Liver (tissue), 9 donors: ENCODE data around the gene SLC24A4. TPM values are rescaled to one million over a fixed set of nuclear protein-coding genes. Genes with fewer than 3 reads are reported as not detected.

ENCODE experiments used
- DNase-seq: peaks from one replicate; pipeline ENCODE4 v3.0.0-alpha.2; 2017; ENCODE audit warnings: low spot score
- H3K27ac ChIP-seq, 2 donors: one replicate each; pipeline ENCODE4 v1.7.0; 2013; ENCODE audit warnings: inconsistent platforms in 2 of 2, low read length in 2 of 2, control low read depth in 1 of 2, low read depth in 1 of 2, mild to moderate bottlenecking in 1 of 2
- H3K27me3 ChIP-seq, 4 donors: one replicate each; pipeline versions ENCODE4 v1.6.1 to v1.7.0; 2013; ENCODE audit warnings: low read length in 3 of 4, inconsistent platforms in 1 of 4, mild to moderate bottlenecking in 1 of 4, moderate library complexity in 1 of 4; ENCODE audit not compliant: control insufficient read depth in 4 of 4, insufficient read depth in 4 of 4
- H3K36me3 ChIP-seq, 4 donors: one replicate each; pipeline versions ENCODE4 v1.6.1 to v1.7.0; 2013; ENCODE audit warnings: low read length in 3 of 4, mild to moderate bottlenecking in 3 of 4, low read depth in 1 of 4, moderate library complexity in 1 of 4; ENCODE audit not compliant: control insufficient read depth in 4 of 4, insufficient read depth in 3 of 4
- H3K4me1 ChIP-seq, 4 donors: one replicate each; pipeline versions ENCODE4 v1.6.1 to v1.7.0; 2013; ENCODE audit warnings: low read length in 3 of 4, mild to moderate bottlenecking in 3 of 4, moderate library complexity in 1 of 4; ENCODE audit not compliant: control insufficient read depth in 4 of 4, insufficient read depth in 4 of 4
- H3K4me3 ChIP-seq, 3 donors: one replicate each; pipeline versions ENCODE4 v1.6.1 to v1.7.0; 2013; ENCODE audit warnings: low read length in 3 of 3, control low read depth in 1 of 3, low read depth in 1 of 3, mild to moderate bottlenecking in 1 of 3
- H3K9ac ChIP-seq, 2 donors: one replicate each; pipeline ENCODE4 v1.7.0; 2013; ENCODE audit warnings: low read length in 2 of 2, mild to moderate bottlenecking in 2 of 2, moderate library complexity in 2 of 2, control low read depth in 1 of 2, low read depth in 1 of 2
- H3K9me3 ChIP-seq, 4 donors: one replicate each; pipeline versions ENCODE4 v1.6.1 to v1.7.0; 2013; ENCODE audit warnings: low read length in 3 of 4; ENCODE audit not compliant: control insufficient read depth in 4 of 4
- CTCF ChIP-seq: fragments of 150-350 bp; IDR thresholded peaks from 2 replicates; pipeline ENCODE4 v1.5.1; 2017; ENCODE audit warnings: improper control_type of control experiment, low read depth, low read length; ENCODE audit not compliant: missing input control
- EGR1 ChIP-seq, 2 donors: IDR thresholded peaks; 2 replicates each; pipeline ENCODE4 v1.6.1; 2016 to 2018; ENCODE audit warnings: antibody characterized with exemption in 2 of 2, low read depth in 2 of 2
- FOXA1 ChIP-seq: IDR thresholded peaks from 2 replicates; pipeline ENCODE4 v1.6.1; 2016; ENCODE audit warnings: antibody characterized with exemption
- FOXA2 ChIP-seq: IDR thresholded peaks from 2 replicates; pipeline ENCODE4 v1.6.1; 2016; ENCODE audit warnings: antibody characterized with exemption
- HNF4A ChIP-seq, 2 donors: conservative IDR thresholded peaks; 2 replicates each; pipeline ENCODE4 v1.6.1; 2016; ENCODE audit warnings: antibody characterized with exemption in 2 of 2, mild to moderate bottlenecking in 2 of 2
- HNF4G ChIP-seq: IDR thresholded peaks from 2 replicates; pipeline ENCODE4 v1.6.1; 2016; ENCODE audit warnings: antibody characterized with exemption
- JUND ChIP-seq, 2 donors: IDR thresholded peaks; 2 replicates each; pipeline ENCODE4 v1.6.1; 2016; ENCODE audit warnings: antibody characterized with exemption in 2 of 2
- NR2F2 ChIP-seq: IDR thresholded peaks from 2 replicates; pipeline ENCODE4 v1.6.1; 2016; ENCODE audit warnings: antibody characterized with exemption
- RAD21 ChIP-seq, 2 donors: IDR thresholded peaks; 2 replicates each; pipeline ENCODE4 v1.6.1; 2016; ENCODE audit warnings: antibody characterized with exemption in 2 of 2, mild to moderate bottlenecking in 2 of 2
- RXRA ChIP-seq, 2 donors: IDR thresholded peaks; 2 replicates each; pipeline ENCODE4 v1.6.1; 2017 to 2018; ENCODE audit warnings: antibody characterized with exemption in 2 of 2, mild to moderate bottlenecking in 1 of 2
- SP1 ChIP-seq: IDR thresholded peaks from 2 replicates; pipeline ENCODE4 v1.6.1; 2018; ENCODE audit warnings: antibody characterized with exemption, mild to moderate bottlenecking
- TAF1 ChIP-seq: conservative IDR thresholded peaks from 2 replicates; pipeline ENCODE4 v1.6.1; 2016; ENCODE audit warnings: antibody characterized with exemption, mild to moderate bottlenecking
- YY1 ChIP-seq: IDR thresholded peaks from 2 replicates; pipeline ENCODE4 v1.6.1; 2016; ENCODE audit warnings: antibody characterized with exemption, mild to moderate bottlenecking
- ZBTB33 ChIP-seq: IDR thresholded peaks from 2 replicates; pipeline ENCODE4 v1.6.1; 2016; ENCODE audit warnings: antibody characterized with exemption
- WGBS: extraction: QIAGEN DNeasy Blood & Tissue Kit; methylation state at CpG from one replicate; pipeline ENCODE4 v1.1.7; 2013; 5-methylcytosine and 5-hydroxymethylcytosine counted together
- polyA plus RNA-seq, 2 donors: library from polyadenylated mRNA; stranded (reverse) in 1 of 2; unstranded in 1 of 2; fragments of 200-250 nt in 1 of 2; fragments of >200 nt in 1 of 2; fragmentation: Nextera tagmentation in 1 of 2; extraction: Ambion mirVana in 1 of 2; gene quantifications; one replicate each; pipeline versions ENCODE4 v1.2.1 to v1.2.3, GENCODE V29; 2013 to 2015
- total RNA-seq, 2 donors: library from RNA; depleted of rRNA; stranded (reverse); fragments of >200 nt; gene quantifications; one replicate each; pipeline ENCODE4 v1.2.3, GENCODE V29; 2014
- TF ChIP-seq, protein P1 (sequence below): IDR thresholded peaks from 2 replicates; pipeline ENCODE4 v1.6.1; 2016; ENCODE audit warnings: antibody characterized with exemption
- donor health status: healthy.
- donor health status: healthy.
- donor health status: healthy.
- donor health status: healthy.
- donor health status: healthy.

SLC24A4 gene
- total and polyA plus RNA-seq, 4 donors: 0.06 to 0.23 (median 0.12) TPM

- peak overlapping the region in 1 of 2 donors; percentile 50 for H3K9ac ChIP-seq
- no peaks in the 10 kb centered on the region for H3K36me3 ChIP-seq
- H3K9me3 ChIP-seq: no peaks in the 10 kb centered on the region
- 78% methylated on average over 12 of the region's 12 CpGs for WGBS
- TF ChIP-seq NR2F2 (peak; percentile 15), FOXA2 (no peak)
- H3K27ac ChIP-seq: peak overlapping the region; percentile 68 to 81
- peaks cover 24 to 36% (median 29%) of the 10 kb centered on the region in 4 donors for H3K4me1 ChIP-seq
- H3K27me3 ChIP-seq: no peaks in the 10 kb centered on the region
- no peak overlapping the region for H3K4me3 ChIP-seq
- no peak for DNase-seq
Observed at GRCh38 chr14:92539875-92540274, 216.9 kb downstream of the SLC24A4 start.

- peaks cover 24 to 36% (median 29%) of the 10 kb centered on the region in 4 donors for H3K4me1 ChIP-seq
- peak overlapping the region in 1 of 2 donors; percentile 50 for H3K9ac ChIP-seq
- H3K4me3 ChIP-seq: no peak overlapping the region
- H3K36me3 ChIP-seq: no peaks in the 10 kb centered on the region
- no peaks in the 10 kb centered on the region for H3K27me3 ChIP-seq
- WGBS: 13% methylated on average over 6 of the region's 6 CpGs
- DNase-seq: no peak
- TF ChIP-seq SP1 (peak; percentile 52), YY1 (peak; percentile 82), TAF1 (no peak), RAD21 (IDR thresholded peaks at IDR 0.05) (peak; percentile 22 to 50), FOXA1 (no peak), RXRA (IDR thresholded peaks at IDR 0.05) (peak; percentile 62 to 65), NR2F2 (peak; percentile 78), JUND (IDR thresholded peaks at IDR 0.05) (peak; percentile 83), ZBTB33 (peak; percentile 16), EGR1 (IDR thresholded peaks at IDR 0.05; ENCODE audit: low read depth in 2 of 2) (peak in 1 of 2 donors; percentile 30), CTCF (no peak), HNF4A (conservative IDR thresholded peaks at IDR 0.05) (peak; percentile 50 to 73), HNF4G (no peak)
- TF ChIP-seq, protein P1, sequence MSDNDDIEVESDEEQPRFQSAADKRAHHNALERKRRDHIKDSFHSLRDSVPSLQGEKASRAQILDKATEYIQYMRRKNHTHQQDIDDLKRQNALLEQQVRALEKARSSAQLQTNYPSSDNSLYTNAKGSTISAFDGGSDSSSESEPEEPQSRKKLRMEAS: peak; percentile 81
- no peaks in the 10 kb centered on the region for H3K9me3 ChIP-seq
- peak overlapping the region; percentile 68 to 81 for H3K27ac ChIP-seq
Observed at GRCh38 chr14:92540472-92541048, 217.6 kb downstream of the SLC24A4 start.
